HL-60 (cell line): ENCODE data around the gene TMEM184B.

Source experiments
- POLR2AphosphoS5 ChIP-seq: IDR thresholded peaks from 2 replicates; pipeline ENCODE4 v1.6.1; 2012; ENCODE audit warnings: low read depth
- TF ChIP-seq, protein P1 (sequence below): IDR thresholded peaks from one replicate; pipeline ENCODE4 v1.5.1; 2011; ENCODE audit warnings: low read length, control low read depth, inconsistent platforms; ENCODE audit not compliant: insufficient read depth
- TF ChIP-seq, protein P2 (sequence below): IDR thresholded peaks from 2 replicates; pipeline ENCODE4 v1.6.1; 2012; ENCODE audit warnings: low read depth; ENCODE audit not compliant: insufficient replicate concordance

DNA sequence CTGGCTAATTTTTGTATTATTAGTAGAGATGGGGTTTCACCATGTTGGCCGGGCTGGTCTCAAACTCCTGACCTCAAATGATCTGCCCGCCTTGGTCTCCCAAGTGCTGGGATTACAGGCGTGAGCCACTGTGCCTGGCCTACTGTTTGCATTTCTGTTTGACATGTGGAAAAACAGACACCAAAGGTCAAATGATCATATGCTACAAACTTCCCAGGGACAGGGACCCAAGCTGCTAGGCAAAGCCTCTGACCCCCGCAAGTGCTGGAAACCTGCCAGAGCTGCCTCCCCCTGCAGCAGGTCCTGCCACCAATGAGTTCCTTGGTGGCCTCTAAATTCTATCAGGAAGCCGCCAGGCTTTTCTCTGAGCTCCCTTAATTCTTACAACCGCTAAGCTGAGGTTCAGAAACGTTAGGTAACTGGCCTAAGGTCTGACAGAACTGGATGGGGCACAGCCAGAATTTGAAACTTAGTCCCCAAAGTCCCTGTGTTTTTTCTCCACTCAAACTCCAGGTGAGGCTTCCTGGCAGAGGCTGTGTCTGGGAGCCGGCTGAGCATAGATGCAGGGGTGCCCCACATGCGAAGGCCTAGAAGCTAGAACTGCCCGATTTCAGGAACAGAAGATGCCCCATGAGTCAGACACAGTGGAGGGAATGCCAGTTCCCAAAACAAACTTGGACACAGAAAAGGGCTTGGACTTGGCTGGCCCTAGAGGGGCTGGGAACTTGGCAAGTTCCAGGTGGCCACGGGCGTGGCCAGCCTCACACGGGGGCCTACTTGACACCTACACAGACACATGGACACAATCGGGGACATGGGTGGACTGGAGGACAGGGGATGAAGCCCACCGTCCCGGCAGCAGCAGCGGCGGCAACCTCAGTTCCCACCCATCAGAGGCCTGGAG lies 37.1 kb upstream of the TMEM184B start:
- TF ChIP-seq, protein P1, sequence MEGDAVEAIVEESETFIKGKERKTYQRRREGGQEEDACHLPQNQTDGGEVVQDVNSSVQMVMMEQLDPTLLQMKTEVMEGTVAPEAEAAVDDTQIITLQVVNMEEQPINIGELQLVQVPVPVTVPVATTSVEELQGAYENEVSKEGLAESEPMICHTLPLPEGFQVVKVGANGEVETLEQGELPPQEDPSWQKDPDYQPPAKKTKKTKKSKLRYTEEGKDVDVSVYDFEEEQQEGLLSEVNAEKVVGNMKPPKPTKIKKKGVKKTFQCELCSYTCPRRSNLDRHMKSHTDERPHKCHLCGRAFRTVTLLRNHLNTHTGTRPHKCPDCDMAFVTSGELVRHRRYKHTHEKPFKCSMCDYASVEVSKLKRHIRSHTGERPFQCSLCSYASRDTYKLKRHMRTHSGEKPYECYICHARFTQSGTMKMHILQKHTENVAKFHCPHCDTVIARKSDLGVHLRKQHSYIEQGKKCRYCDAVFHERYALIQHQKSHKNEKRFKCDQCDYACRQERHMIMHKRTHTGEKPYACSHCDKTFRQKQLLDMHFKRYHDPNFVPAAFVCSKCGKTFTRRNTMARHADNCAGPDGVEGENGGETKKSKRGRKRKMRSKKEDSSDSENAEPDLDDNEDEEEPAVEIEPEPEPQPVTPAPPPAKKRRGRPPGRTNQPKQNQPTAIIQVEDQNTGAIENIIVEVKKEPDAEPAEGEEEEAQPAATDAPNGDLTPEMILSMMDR: no peak
- TF ChIP-seq, protein P2, sequence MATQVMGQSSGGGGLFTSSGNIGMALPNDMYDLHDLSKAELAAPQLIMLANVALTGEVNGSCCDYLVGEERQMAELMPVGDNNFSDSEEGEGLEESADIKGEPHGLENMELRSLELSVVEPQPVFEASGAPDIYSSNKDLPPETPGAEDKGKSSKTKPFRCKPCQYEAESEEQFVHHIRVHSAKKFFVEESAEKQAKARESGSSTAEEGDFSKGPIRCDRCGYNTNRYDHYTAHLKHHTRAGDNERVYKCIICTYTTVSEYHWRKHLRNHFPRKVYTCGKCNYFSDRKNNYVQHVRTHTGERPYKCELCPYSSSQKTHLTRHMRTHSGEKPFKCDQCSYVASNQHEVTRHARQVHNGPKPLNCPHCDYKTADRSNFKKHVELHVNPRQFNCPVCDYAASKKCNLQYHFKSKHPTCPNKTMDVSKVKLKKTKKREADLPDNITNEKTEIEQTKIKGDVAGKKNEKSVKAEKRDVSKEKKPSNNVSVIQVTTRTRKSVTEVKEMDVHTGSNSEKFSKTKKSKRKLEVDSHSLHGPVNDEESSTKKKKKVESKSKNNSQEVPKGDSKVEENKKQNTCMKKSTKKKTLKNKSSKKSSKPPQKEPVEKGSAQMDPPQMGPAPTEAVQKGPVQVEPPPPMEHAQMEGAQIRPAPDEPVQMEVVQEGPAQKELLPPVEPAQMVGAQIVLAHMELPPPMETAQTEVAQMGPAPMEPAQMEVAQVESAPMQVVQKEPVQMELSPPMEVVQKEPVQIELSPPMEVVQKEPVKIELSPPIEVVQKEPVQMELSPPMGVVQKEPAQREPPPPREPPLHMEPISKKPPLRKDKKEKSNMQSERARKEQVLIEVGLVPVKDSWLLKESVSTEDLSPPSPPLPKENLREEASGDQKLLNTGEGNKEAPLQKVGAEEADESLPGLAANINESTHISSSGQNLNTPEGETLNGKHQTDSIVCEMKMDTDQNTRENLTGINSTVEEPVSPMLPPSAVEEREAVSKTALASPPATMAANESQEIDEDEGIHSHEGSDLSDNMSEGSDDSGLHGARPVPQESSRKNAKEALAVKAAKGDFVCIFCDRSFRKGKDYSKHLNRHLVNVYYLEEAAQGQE: no peak
- no peak for TF ChIP-seq POLR2AphosphoS5
